ENCODE results near the gene RLF. TPM values are rescaled to one million over a fixed set of nuclear protein-coding genes. Genes with fewer than 3 reads are reported as not detected.
"Not testable (repeated sequence)": the region's sequence is repeated elsewhere in the genome, so short reads cannot be mapped to it uniquely, and the experiment has no call there.

Gene RLF
- total RNA-seq, 1 donor from 2014 or later = 16.9 TPM

- Histone ChIP-seq H3K27me3 (no peaks in the 10 kb centered on the region), H3K36me3 (peaks cover 0 to 27% of the 10 kb centered on the region in 2 donors), H3K27ac (no peak overlapping the region), H3K4me1 (peaks cover 15% of the 10 kb centered on the region), H3K9me3 (no peaks in the 10 kb centered on the region), H3K4me3 (no peak overlapping the region)
- intact Hi-C loops (cut with DNase I) = no loop called here
- no peak for DNase-seq (ENCODE audit: extremely low spot score in 2 of 2)
- TF ChIP-seq POLR2A (IDR thresholded peaks at IDR 0.05) = no peak
- no peak for TF ChIP-seq CTCF (IDR thresholded peaks at IDR 0.05)
- TF ChIP-seq POLR2AphosphoS5 (IDR thresholded peaks at IDR 0.05; ENCODE audit: insufficient read depth in 1 of 2, low read depth in 1 of 2) = no peak
These were observed 26.2 kb downstream of the RLF start for GRCh38 chr1:40187399-40187798.

GRCh38 chr1:40194639-40195038, 33.5 kb downstream of the RLF start:
- H3K4me1 ChIP-seq; H3K9me3 ChIP-seq; H3K27me3 ChIP-seq; DNase-seq (ENCODE audit: extremely low spot score in 2 of 2); H3K27ac ChIP-seq; intact Hi-C loops (cut with DNase I); H3K4me3 ChIP-seq: not testable (repeated sequence)
- H3K36me3 ChIP-seq = peaks cover 0 to 36% of the 10 kb centered on the region in 2 donors

GRCh38 chr1:40197656-40198055, 36.5 kb downstream of the RLF start:
- TF ChIP-seq POLR2AphosphoS5 (IDR thresholded peaks at IDR 0.05; ENCODE audit: insufficient read depth in 1 of 2, low read depth in 1 of 2) (no peak), POLR2A (IDR thresholded peaks at IDR 0.05) (no peak), CTCF (IDR thresholded peaks at IDR 0.05) (no peak)
- peaks cover 0 to 12% of the 10 kb centered on the region in 2 donors for H3K36me3 ChIP-seq

GRCh38 chr1:40199126-40199525, 37.9 kb downstream of the RLF start:
- peaks cover 0 to 12% of the 10 kb centered on the region in 2 donors for H3K36me3 ChIP-seq
- H3K27me3 ChIP-seq = no peaks in the 10 kb centered on the region
- H3K4me3 ChIP-seq = no peak overlapping the region
- no peak overlapping the region for H3K27ac ChIP-seq
- no peak for TF ChIP-seq POLR2AphosphoS5 (IDR thresholded peaks at IDR 0.05; ENCODE audit: insufficient read depth in 1 of 2, low read depth in 1 of 2)
- no peak for TF ChIP-seq POLR2A (IDR thresholded peaks at IDR 0.05)
- no peak for TF ChIP-seq CTCF (IDR thresholded peaks at IDR 0.05)
- intact Hi-C loops (cut with DNase I) = no loop called here
- H3K9me3 ChIP-seq = no peaks in the 10 kb centered on the region
- no peaks in the 10 kb centered on the region for H3K4me1 ChIP-seq
- DNase-seq (ENCODE audit: extremely low spot score in 2 of 2) = no peak

More at GRCh38 chr1:40197656-40198055, 36.5 kb downstream of the RLF start:
- H3K27ac ChIP-seq = no peak overlapping the region
- DNase-seq (ENCODE audit: extremely low spot score in 2 of 2) = no peak
- H3K4me3 ChIP-seq = no peak overlapping the region
- intact Hi-C loops (cut with DNase I) = no loop called here
- no peaks in the 10 kb centered on the region for H3K9me3 ChIP-seq
- H3K4me1 ChIP-seq = no peaks in the 10 kb centered on the region
- H3K27me3 ChIP-seq = no peaks in the 10 kb centered on the region

GRCh38 chr1:40204856-40205255, 43.7 kb downstream of the RLF start:
- intact Hi-C loops (cut with DNase I) = no loop called here
- Histone ChIP-seq H3K9me3 (no peaks in the 10 kb centered on the region), H3K36me3 (peaks cover 0 to 8% of the 10 kb centered on the region in 2 donors)

More at GRCh38 chr1:40204856-40205255, 43.7 kb downstream of the RLF start:
- no peak for TF ChIP-seq POLR2A (IDR thresholded peaks at IDR 0.05)
- no peak for TF ChIP-seq CTCF (IDR thresholded peaks at IDR 0.05)
- TF ChIP-seq POLR2AphosphoS5 (IDR thresholded peaks at IDR 0.05; ENCODE audit: insufficient read depth in 1 of 2, low read depth in 1 of 2) = no peak
- no peaks in the 10 kb centered on the region for H3K27me3 ChIP-seq
- no peak overlapping the region for H3K4me3 ChIP-seq
- H3K4me1 ChIP-seq = no peaks in the 10 kb centered on the region
- DNase-seq (ENCODE audit: extremely low spot score in 2 of 2) = no peak
- H3K27ac ChIP-seq = no peak overlapping the region
